GM10266 (cell line): ENCODE data around the gene BIN2.

ENCODE experiments used
- DNase-seq: peaks from one replicate; pipeline ENCODE4 v3.0.0; 2012; ENCODE audit errors: extremely low spot score
- TF ChIP-seq, protein P1 (sequence below): IDR thresholded peaks from 2 replicates; pipeline ENCODE4 v1.5.1; 2012; ENCODE audit warnings: mild to moderate bottlenecking, low read depth; ENCODE audit not compliant: control insufficient read depth, insufficient read depth; ENCODE audit errors: missing control alignments

BIN2 gene

DNA sequence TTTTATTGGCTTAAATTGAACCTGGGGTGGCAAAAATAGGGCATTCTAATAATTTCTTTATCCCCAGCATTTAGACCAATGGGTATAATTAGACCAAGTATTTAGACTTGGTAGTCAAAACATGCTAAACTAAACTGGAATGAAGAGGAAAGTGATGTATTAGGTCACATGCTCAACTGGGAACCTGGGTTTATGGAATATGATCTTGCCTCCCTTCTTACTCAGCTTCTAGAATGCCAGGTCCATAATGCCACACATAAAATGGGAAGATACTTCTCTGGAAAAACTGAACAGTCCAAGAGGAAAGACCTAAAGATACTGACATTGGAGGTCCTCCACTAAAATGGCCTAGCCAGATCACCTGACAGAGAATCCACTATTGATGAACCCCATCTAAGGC is 6.2 kb upstream of the BIN2 start:
- TF ChIP-seq, protein P1, sequence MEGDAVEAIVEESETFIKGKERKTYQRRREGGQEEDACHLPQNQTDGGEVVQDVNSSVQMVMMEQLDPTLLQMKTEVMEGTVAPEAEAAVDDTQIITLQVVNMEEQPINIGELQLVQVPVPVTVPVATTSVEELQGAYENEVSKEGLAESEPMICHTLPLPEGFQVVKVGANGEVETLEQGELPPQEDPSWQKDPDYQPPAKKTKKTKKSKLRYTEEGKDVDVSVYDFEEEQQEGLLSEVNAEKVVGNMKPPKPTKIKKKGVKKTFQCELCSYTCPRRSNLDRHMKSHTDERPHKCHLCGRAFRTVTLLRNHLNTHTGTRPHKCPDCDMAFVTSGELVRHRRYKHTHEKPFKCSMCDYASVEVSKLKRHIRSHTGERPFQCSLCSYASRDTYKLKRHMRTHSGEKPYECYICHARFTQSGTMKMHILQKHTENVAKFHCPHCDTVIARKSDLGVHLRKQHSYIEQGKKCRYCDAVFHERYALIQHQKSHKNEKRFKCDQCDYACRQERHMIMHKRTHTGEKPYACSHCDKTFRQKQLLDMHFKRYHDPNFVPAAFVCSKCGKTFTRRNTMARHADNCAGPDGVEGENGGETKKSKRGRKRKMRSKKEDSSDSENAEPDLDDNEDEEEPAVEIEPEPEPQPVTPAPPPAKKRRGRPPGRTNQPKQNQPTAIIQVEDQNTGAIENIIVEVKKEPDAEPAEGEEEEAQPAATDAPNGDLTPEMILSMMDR: no peak
- DNase-seq: no peak

DNA sequence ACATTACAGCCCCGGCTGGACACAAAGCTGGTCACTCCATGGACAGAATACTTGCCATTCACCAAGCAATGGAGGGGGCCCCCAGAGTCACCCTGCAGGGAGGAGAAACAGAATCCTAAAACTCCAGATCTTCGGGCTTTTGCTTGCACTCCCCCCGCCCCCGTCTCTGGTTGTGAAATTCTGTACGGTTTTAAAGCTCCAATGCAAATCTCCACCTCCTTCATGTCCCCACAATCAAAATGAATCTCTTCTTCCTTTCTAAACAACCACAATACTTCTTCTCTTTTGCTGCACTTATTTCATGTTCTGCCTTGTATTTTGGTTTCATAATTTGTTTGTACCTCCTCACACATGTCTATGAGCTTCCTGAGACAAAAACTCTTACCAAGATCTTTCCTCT is 5.8 kb upstream of the BIN2 start:
- TF ChIP-seq, protein P1: no peak
- DNase-seq: no peak

DNA sequence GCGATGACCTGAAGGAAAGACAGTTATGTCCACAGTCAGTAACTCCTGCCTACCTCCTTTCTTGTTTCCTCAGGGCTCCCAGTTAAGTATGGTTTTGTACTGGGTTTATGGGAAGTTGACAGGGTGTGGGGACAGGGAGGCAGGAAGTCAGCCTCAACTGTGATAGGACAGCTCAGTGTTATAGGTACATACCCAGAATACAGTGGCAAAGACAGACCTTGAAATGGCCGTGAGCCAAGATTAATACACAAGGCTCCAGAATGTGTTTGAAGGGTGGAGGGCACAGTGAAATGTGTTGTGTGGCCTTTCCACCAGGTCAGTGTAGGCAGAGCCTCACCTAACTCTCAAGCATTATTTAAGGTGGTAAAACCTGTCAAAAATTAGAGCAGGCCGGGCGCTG is 4.6 kb upstream of the BIN2 start:
- DNase-seq: no peak
- TF ChIP-seq, protein P1: no peak

DNA sequence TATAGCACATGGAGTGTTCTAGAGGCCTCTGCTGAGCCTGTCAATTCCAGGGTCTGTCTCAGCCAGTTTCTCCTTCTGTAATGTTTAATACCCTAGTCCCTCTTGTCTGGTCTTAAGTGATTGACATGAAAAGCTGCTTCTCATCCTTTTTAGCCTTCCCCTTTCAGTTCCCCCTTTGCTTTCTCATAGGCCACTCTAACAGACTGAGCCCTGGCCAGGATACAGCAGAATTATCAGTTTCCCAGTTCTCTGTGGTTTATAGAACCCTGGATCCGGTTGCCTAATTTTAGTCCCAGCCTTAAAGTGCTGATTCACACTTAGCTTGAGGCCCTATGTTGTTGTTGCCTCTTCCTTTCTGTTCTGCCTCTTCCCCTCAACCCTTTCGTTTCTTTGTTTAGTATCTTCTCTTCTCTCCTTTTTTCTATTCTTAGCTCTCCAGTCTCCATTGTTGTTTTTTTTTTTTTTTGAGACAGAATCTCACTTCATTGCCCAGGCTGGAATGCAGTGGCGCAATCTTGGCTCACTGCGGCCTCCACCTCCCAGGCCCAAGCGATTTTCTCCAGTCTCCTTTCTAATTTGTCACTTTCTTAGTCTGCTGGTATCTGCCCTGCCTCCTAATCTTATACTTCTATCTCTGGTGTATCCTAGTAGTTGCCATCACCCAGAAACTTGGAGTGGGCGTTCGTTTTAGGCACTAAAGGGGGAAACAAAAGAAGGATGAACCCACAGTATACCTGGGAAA is 2.9 kb upstream of the BIN2 start:
- peak; percentile 70 for DNase-seq
- TF ChIP-seq, protein P1: no peak

DNA sequence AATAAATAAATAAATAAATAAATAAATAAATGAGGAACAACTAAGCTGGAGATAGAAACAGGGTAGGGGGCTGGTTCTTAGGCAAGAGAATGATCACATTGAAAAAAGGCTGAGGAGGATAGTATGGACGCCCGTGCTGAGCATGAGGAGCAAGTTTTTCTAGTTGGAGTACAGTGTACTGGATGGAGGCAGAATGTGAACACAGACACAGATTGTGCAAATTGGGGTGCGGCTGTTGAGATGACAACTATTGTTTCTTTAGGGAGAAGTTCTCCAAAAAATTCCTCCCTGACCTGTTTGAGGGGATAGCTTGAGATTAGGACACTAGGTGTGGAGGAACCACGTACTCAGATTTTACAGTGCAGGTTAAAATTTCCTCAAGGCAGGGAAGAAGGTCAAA is 979 bp upstream of the BIN2 start:
- DNase-seq: no peak
- TF ChIP-seq, protein P1: no peak

DNA sequence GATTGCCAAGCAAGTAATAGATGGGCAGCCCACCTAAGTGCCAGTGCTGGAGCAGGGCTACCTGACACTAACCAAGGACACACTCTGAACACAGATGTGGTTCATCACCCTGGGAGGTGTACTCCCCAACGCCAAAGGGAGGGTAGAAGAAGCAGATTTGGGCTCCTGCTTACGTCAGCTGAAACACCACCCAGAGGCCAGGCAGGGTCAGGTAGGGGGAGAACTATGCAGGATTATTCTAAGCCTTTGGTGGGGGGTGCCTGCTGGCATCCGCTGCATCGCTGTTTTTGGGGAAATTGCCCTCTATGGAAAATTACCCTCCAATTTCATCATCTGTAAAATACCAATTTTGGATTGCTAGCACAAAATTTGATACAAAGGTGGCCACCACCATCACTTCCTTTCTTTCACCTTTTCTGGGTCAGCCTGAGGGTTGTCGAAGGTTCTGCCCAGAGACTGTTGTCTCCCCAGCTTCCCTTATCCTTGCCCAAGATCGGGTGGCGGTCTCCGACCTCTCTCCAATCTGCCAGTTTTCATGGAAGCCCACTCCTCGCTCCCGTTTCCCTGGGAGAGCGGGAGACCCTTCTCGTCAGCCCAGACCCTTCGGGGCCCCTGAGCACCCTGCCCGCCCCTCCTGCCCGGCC is 535 bp downstream of the BIN2 start:
- peak; percentile 59 for DNase-seq
- TF ChIP-seq, protein P1: no peak

DNA sequence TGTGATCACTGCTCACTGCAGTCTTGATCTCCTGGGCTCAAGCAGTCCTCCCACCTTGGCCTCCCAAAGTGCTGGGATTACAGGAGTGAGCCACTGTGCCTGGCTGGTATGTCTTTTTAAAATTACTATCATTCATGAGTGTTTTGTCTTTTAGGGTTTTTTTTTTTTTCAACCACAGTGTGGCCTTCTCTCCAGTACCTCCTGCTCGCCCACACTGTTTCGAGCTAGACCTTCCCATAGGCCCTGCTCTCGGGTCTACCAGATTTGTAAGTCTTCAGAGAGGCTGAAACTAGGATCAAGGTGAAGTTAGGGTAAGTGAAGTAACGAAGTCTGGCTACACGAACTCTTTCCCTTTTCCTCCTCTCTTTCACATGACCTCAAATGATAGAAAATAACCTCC is 1.5 kb downstream of the BIN2 start:
- TF ChIP-seq, protein P1: no peak
- peak; percentile 75 for DNase-seq
